Activated CD8-positive, alpha-beta memory T cell treated with anti-CD3 and anti-CD28 coated beads, Interleukin-2, amount 50 U/mL, for 1 hour (primary cell): ENCODE data around the gene NANOGP8.
"Not testable (repeated sequence)": the region's sequence is repeated elsewhere in the genome, so short reads cannot be mapped to it uniquely, and the experiment has no call there.

Source experiments
- DNase-seq: peaks from one replicate; pipeline ENCODE4 v3.0.0-alpha.2; 2020; ENCODE audit errors: extremely low read depth

The NANOGP8 gene

GRCh38 chr15:35095941-35096340 is 10.8 kb upstream of the NANOGP8 start:
- DNase-seq, result no peak

GRCh38 chr15:35092846-35093245 is 7.8 kb upstream of the NANOGP8 start:
- no peak for DNase-seq

GRCh38 chr15:35092311-35092710 is 7.2 kb upstream of the NANOGP8 start:
- DNase-seq, result no peak

GRCh38 chr15:35090104-35090807 is 5.2 kb upstream of the NANOGP8 start:
- no peak for DNase-seq

- DNase-seq, result no peak
Observed at GRCh38 chr15:35089551-35089950, 4.5 kb upstream of the NANOGP8 start.

GRCh38 chr15:35088329-35088728 is 3.2 kb upstream of the NANOGP8 start:
- DNase-seq, result no peak

- DNase-seq, result no peak
Observed at GRCh38 chr15:35087759-35088158, 2.7 kb upstream of the NANOGP8 start.

- DNase-seq, result not testable (repeated sequence)
Observed at GRCh38 chr15:35082371-35083348, 2.4 kb downstream of the NANOGP8 start.

- DNase-seq, result not testable (repeated sequence)
Observed at GRCh38 chr15:35081626-35082365, 3.3 kb downstream of the NANOGP8 start.

- DNase-seq, result no peak
Observed at GRCh38 chr15:35080226-35080625, 4.9 kb downstream of the NANOGP8 start.

- DNase-seq, result no peak
Observed at GRCh38 chr15:35078221-35078915, 6.7 kb downstream of the NANOGP8 start.

- no peak for DNase-seq
Observed at GRCh38 chr15:35071106-35071505, 14.0 kb downstream of the NANOGP8 start.

GRCh38 chr15:35068846-35069475 is 16.1 kb downstream of the NANOGP8 start:
- no peak for DNase-seq

- no peak for DNase-seq
Observed at GRCh38 chr15:35067496-35068347, 17.4 kb downstream of the NANOGP8 start.

GRCh38 chr15:35066094-35066493 is 19.0 kb downstream of the NANOGP8 start:
- DNase-seq, result no peak

- DNase-seq, result no peak
Observed at GRCh38 chr15:35064576-35065190, 20.4 kb downstream of the NANOGP8 start.

- DNase-seq, result no peak
Observed at GRCh38 chr15:35062738-35063099, 22.4 kb downstream of the NANOGP8 start.

- DNase-seq, result no peak
Observed at GRCh38 chr15:35061825-35062737, 23.0 kb downstream of the NANOGP8 start.
